Stimulated activated naive CD4-positive, alpha-beta T cell treated with Interleukin-2 at 50 U/mL for 16 hours (primary cell): ENCODE measurements around the gene DNAJB8.

Experiments used
- DNase-seq: peaks from one replicate; lab custom pipeline; 2025; lab: John Stamatoyannopoulos, UW

DNAJB8 gene

DNA sequence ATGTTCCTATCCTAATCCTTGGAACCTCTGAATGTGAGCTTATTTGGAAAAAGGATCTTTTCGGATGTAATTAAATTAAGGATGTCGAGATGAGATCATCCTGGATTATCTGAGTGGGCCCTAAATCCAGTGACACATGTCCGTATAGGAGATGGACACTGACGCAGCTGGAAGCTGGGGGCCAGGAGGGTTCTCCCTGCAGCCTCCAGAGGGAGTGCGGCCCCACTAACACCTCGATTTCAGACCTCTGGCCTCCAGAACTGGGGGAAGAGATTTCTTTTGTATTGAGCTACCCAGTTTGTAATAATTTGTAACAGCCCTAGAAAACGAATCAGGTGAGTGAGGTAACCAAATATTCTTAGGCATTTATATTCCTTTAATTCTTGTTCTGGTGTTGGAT, 2.5 kb downstream of the DNAJB8 start:
- DNase-seq, result no peak

DNA sequence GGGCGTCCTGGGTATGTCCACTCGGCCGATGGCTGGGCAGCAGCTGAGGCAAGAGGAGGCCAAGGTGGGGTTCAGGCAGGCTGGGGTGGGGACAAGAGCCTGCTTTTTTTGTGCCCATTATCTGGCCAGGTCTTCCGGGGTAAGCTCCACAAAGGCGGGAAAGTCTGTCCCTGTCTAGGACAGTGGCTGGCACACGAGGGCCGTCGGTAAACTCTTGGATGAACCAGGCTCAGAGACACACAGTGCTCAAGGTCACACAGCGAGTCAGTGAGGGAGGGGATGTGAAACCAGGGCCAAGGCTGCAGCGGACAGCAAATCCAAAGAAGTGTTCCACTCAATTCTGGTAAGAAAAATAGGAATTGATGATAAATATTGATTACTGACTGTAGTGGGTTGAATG, 2.9 kb downstream of the DNAJB8 start:
- no peak for DNase-seq

DNA sequence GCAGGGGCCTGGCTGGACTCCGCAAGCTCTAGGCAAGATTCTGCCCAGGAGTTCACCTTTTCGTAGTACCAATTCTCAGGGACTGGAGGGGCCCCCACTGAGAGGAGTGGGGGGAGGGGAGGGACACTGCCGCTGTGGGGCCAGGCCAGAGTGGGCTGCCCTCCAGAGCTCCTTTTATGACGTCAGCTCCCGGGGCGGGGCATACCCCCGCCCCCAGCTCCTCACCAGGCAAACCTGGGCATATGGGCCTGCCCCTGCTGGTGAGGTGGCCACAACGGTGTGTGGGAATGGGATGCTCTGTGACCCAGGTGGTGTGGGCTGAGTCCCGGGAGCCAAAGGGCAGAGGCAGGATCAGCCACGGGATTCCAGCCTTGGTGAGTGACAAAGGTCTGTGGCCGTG, 3.3 kb downstream of the DNAJB8 start:
- DNase-seq, result no peak

DNA sequence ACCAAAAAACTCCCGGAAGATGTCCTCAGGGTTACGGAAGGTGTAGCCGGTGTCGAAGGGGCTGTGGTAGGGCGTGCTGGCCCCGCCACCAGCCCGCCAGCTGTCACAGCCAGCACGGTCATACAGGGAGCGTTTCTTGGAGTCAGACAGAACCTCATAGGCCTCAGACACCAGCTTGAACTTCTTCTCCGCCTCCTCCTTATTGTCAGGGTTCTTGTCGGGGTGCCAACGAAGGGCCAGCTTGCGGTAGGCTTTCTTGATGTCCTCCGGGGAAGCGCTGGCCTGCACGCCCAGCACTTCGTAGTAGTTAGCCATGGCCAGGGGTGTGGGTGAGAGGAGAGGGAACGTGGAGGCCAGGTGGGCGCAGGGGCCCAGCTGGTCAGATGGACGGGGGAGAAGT, 3.8 kb downstream of the DNAJB8 start:
- DNase-seq, result no peak

- no peak for DNase-seq
Observed at GRCh38 chr3:128462341-128462910, 4.3 kb downstream of the DNAJB8 start.

GRCh38 chr3:128461731-128462130, 5.0 kb downstream of the DNAJB8 start:
- DNase-seq, result no peak

DNA sequence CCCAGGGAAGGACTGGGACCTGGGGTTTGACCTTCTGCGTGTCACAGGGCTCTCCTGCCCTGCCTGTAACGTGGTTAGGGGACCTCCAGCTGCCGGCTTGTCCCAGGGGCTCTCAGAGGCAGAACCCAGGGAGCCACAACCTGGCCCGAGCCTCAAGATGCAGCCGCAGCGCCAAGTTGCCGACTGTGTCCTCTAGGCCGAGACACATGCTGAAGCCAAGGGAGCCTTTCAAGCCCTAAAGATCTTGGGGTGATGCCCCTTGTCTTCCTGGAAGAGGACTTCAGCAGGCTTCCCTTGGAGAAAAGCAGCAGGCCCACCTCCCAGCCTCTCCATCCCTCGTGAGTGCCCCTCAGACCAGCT, 7.2 kb downstream of the DNAJB8 start:
- no peak for DNase-seq

- no peak for DNase-seq
Observed at GRCh38 chr3:128458746-128459460, 7.8 kb downstream of the DNAJB8 start.

DNA sequence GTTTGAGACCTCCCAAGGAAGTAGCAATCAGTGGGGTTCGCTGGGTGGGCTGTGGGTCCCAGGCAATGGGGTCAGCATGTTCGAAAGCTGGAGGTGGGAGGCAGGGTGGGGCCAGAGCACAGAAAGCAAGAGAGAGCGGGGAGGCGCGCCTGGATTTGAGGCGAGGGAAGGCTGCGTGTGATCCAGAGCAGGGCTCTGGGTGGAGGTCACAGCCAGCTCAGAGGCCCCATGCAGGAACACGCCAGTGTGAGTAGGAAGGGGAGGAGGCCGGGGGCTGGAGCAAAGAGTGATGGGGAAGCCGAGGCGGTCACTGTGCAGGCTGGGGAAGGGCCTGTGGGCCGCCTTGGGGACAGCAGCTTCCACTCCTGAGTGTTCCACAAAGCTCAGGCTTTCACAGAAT, 8.8 kb downstream of the DNAJB8 start:
- DNase-seq, result no peak

- no peak for DNase-seq
Observed at GRCh38 chr3:128456776-128457715, 9.6 kb downstream of the DNAJB8 start.

DNA sequence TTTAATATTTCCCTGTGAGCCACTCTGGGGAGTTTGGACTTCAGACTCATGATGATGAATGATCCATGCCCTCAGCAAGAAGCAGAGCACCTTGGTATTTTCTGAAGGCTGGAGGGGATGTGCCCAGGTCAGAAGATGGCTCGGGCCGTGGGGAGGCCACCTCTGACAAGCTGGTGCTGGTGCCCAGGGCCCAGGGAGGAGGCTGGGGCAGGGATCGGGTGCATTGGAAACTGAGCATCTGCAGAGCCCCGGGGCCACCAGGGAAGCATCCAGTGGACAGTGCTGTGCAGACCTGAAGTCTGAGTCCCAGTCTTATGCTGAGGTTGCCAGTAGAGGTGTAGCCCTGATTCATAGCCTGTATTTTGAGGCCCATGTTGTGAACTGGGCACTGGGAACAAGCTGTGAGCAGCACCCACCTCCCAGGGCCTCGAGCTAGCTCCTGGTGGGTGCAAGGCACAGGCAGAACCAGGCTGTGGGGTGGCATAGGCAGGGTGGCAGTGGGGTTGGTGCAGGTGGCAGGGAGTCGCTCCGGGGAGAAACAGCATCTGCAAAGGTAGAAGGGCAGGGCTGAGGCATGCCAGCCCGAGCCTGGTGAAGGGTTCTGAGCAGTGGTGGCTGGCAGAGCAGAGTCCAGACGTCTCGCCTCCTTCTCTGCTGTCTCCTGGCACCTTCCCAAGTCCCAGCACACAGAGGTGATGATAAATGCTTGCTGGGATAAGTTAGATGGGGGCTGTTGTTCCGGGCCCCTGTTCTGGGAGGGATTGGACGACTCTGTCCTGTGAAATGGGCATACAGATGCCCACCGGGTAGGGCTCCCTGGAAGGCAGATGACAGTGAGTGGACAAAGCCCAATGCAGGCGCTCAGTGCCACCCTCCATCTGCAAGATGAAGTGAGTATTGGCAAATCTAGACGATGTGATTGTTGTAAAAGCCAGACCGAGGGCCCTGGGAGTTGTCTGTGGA, 10.6 kb downstream of the DNAJB8 start:
- DNase-seq, result no peak

DNA sequence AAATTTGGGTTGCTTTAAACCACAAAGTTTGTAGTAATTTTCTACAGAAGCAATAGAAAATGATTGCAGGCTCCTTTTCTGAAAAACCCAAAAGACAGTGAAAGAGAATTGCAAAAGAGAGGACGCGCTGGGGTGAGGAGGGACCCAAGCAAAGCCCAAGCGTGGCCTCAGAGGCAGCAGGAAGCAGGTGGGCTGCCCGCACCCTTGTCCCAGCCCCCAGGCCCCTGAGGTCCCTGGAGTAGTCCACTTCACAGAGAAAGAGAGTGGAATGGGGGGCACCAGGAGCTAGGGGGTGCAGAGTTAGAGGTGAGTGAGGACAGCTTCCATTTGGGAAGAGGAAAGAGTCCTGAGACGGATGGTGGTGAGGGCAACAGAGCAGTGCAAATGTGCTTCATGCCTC, 11.6 kb downstream of the DNAJB8 start:
- DNase-seq, result no peak

DNA sequence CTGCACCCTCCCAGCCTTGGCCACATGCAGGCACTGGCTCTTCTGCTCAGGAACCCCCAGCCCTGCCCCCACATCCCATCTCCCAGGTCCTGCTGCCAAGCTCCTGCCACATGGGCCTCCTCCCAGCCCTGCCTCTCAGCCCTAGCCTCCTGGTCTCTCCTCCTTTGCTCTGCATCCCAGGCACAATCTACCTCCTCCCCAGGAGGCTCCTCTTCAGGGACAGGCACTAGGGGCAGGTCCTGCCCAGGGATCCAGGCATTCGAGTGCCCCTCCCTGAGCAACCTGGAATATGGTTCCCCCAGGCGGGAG, 12.4 kb downstream of the DNAJB8 start:
- no peak for DNase-seq

DNA sequence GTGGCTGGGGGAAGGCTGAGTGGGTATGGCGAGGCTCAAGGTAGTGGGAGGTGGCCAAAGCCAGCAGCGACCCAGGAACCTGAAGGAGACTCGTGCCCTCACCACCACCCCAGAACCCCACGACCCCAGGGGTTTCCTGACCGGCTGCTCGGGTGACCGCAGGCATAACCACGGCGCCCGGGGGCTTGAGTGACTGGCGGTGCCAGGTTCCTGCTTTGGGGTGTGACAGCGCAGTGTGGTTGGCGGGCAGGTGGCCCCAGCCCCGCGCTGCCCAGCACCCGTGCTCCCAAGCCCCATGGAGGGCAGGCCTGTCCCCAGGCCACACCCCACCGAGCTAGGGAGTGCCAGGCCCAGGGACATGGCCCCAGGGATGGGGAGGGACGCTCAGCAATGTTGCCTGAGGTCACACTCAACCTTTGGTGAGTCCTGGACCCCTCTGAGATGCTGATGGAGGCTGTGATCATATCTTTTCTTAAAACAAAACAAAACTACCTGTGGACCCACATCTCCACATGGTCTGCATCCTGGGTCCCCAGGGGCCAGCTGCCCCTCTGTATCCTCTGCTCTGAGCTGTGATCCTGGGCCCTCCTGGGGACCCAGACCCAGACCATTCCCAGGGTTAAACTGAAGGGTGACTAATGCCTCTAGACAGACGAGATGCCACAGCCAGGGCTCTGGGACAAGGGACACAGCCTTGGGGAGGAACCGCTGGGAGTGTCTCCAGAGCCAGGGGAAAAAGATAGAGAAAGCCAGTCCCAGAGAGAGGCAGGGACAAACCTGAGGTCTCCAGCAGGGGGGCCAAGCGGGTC, 13.0 kb downstream of the DNAJB8 start:
- DNase-seq, result no peak

DNA sequence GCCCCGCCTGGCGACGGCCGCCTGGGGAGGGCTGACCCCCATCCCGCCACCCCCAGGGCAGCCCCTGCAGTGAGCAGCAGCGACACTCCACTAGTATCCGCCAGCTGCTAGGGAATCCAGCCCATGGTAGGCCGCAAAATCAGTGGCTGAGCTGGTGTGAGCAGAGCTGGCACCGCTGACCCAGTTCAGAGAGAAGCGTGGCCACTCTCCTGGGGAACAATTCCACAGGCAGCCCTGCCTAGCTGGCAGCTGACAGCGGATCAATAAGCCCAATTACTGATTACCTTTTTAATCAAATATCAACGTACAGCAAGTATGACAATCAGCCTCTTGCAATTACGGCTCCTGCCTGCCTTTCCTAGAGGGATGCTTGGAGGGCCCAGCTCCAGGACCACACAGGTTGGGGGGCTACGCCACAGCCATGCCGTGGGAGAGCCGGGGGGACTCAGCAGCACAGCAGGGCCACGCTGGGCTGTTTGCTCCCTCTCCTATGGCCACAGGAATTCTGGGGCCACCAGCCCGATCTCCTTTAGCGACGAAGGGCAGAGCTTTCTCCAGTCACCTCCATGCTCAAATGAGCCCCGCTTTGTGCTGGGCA, 13.9 kb downstream of the DNAJB8 start:
- no peak for DNase-seq

GRCh38 chr3:128452120-128452519, 14.6 kb downstream of the DNAJB8 start:
- DNase-seq, result no peak

- DNase-seq, result no peak
Observed at GRCh38 chr3:128449111-128449638, 17.5 kb downstream of the DNAJB8 start.

DNA sequence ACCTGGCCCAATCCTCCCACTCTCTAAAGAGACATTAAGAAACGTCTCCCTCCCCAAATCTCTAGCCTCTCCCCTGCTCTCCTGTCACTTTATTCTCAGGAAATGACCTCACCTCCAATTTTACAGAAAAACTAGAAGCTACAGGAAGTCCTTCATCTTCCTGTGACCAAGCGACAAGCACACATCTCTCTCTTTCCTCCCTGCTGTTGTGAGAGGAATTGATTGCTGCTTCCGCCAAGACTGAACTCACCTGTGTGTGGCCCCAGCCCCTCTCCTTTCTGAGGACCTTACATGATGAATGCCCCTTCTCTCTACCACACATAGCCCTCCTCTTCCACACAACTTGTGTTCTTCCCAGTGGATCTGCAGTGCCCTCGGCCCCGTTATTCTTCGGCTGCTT, 18.2 kb downstream of the DNAJB8 start:
- no peak for DNase-seq

GRCh38 chr3:128447561-128448013, 19.1 kb downstream of the DNAJB8 start:
- peak; percentile 29 for DNase-seq

DNA sequence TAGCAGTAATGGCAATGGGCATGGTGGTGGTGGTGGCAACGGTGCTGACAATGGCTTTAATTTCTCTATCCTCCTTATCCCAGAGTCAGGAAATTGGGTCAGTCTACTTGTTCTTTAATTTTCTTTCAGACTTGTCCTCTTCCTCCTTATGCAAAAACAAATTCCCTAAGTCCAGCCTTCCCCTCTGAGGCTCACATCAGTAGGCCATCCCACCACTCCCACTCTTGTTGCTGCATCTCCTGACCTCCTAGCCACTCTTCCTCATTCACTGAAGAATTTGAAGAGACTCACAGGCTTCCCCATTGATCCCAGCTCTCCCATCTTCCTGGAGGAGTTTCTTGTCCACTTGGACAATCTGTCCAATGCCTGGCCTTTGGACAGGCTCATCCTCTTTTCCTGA, 19.9 kb downstream of the DNAJB8 start:
- no peak for DNase-seq
